Gastroesophageal sphincter (tissue), 3 donors: Measurements from ENCODE around the gene LEMD3.

Experiments used
- EP300 ChIP-seq: sonication (generic); formaldehyde crosslinking; IDR thresholded peaks from one replicate; pipeline ENCODE4 v1.6.1; 2017; ENCODE audit warnings: antibody characterized with exemption, mild to moderate bottlenecking
- POLR2A ChIP-seq, 2 donors: fragments of 450-650 bp; IDR thresholded peaks; one replicate each; pipeline ENCODE4 v1.6.1; 2017; ENCODE audit warnings: antibody characterized with exemption in 2 of 2, mild to moderate bottlenecking in 2 of 2, moderate library complexity in 1 of 2
- POLR2AphosphoS5 ChIP-seq: sonication (generic); formaldehyde crosslinking; IDR thresholded peaks from one replicate; pipeline ENCODE4 v1.6.1; 2017; ENCODE audit warnings: antibody characterized with exemption
- TF ChIP-seq, protein P1 (sequence below), 4 experiments: fragments of 200-600 bp in 2 of 4; fragments of 450-650 bp in 2 of 4; sonication (generic) in 1 of 4; IDR thresholded peaks; one replicate each; pipeline ENCODE4 v1.5.1; 2017 to 2019; ENCODE audit warnings: antibody characterized with exemption in 4 of 4, mild to moderate bottlenecking in 2 of 4, moderate library complexity in 2 of 4

- TF ChIP-seq POLR2A (IDR thresholded peaks at IDR 0.05) (no peak), EP300 (no peak), POLR2AphosphoS5 (no peak)
- TF ChIP-seq, protein P1, sequence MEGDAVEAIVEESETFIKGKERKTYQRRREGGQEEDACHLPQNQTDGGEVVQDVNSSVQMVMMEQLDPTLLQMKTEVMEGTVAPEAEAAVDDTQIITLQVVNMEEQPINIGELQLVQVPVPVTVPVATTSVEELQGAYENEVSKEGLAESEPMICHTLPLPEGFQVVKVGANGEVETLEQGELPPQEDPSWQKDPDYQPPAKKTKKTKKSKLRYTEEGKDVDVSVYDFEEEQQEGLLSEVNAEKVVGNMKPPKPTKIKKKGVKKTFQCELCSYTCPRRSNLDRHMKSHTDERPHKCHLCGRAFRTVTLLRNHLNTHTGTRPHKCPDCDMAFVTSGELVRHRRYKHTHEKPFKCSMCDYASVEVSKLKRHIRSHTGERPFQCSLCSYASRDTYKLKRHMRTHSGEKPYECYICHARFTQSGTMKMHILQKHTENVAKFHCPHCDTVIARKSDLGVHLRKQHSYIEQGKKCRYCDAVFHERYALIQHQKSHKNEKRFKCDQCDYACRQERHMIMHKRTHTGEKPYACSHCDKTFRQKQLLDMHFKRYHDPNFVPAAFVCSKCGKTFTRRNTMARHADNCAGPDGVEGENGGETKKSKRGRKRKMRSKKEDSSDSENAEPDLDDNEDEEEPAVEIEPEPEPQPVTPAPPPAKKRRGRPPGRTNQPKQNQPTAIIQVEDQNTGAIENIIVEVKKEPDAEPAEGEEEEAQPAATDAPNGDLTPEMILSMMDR (IDR thresholded peaks at IDR 0.05) = no peak
Observed at GRCh38 chr12:65279369-65280112, 110.2 kb downstream of the LEMD3 start.
